Upper lobe of left lung (tissue), 4 donors: ENCODE results near the gene KIAA1549.

ENCODE experiments used
- POLR2AphosphoS5 ChIP-seq, 2 donors: sonication (generic); formaldehyde crosslinking; IDR thresholded peaks; one replicate each; pipeline ENCODE4 v1.5.1; 2017; ENCODE audit warnings: antibody characterized with exemption in 2 of 2
- TF ChIP-seq, protein P1 (sequence below), 6 experiments: fragments of 450-650 bp in 4 of 6; fragments of 200-600 bp in 2 of 6; sonication (generic) in 2 of 6; IDR thresholded peaks; one replicate each; pipeline ENCODE4 v1.5.1; 2016 to 2019; ENCODE audit warnings: antibody characterized with exemption in 6 of 6

DNA sequence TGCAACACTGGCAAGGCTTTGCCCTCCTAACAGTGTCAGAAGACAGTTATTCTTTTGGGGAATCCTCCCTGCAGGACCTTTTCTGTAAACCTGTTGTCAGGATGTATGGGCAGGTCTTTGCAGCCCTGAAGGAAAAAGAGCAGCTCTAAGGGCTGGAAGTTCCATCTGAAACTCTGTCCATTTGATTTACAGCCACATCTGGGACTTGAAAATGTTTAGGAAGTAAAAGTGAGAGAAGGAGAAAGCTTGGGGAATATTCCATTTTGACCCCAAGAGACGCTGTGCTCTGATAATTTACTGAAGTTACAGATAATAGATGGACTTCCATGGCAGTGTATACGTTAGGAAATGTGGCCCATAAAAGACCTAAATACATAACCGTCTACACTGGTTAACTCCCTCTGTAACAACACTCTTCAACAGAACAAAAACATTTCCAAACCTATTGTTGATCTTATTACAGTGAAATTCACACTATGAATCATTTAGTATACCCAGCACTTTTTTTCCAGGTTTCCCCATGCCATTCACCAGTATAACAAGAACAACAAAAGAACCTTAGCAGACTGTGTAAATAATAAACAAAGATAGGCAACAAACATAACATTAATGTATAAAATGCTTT lies 89.1 kb downstream of the KIAA1549 start:
- no peak for TF ChIP-seq POLR2AphosphoS5 (IDR thresholded peaks at IDR 0.05)
- TF ChIP-seq, protein P1, sequence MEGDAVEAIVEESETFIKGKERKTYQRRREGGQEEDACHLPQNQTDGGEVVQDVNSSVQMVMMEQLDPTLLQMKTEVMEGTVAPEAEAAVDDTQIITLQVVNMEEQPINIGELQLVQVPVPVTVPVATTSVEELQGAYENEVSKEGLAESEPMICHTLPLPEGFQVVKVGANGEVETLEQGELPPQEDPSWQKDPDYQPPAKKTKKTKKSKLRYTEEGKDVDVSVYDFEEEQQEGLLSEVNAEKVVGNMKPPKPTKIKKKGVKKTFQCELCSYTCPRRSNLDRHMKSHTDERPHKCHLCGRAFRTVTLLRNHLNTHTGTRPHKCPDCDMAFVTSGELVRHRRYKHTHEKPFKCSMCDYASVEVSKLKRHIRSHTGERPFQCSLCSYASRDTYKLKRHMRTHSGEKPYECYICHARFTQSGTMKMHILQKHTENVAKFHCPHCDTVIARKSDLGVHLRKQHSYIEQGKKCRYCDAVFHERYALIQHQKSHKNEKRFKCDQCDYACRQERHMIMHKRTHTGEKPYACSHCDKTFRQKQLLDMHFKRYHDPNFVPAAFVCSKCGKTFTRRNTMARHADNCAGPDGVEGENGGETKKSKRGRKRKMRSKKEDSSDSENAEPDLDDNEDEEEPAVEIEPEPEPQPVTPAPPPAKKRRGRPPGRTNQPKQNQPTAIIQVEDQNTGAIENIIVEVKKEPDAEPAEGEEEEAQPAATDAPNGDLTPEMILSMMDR (IDR thresholded peaks at IDR 0.05) = no peak
